ENCODE results near the gene PTPN9.

PTPN9 gene

DNA sequence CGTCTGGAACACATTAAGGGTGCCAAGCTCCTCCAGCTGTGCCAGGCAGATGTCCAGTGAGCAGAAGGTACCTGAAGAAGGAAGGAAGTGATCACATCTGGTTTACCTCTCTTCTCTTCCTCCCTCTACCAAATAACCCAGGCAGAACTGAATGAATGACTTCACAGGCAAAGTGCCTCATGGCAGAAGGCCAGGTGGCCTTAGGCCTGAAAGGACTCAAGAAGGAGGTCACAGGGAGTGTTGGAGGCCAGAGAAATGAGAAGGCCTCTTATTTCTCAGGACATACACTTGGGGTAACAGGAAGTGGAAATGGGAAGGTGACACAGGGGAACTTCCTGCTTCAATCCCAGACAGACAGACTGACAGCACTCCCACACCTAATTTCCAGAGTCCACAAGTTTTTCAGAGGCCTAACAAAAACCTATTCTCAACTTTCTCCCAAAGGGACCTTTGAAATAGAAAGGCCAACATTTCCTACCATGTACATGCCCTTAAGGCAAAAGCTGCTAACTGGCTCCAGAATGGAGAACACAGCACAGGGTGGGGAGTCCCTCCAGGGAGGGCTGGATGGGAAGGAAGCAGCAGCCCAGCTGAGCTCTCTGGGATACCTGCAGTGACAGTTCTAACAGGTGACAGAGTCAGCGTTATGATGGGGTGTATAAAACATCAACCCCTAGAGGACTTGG lies 110.1 kb downstream of the PTPN9 start:
- no peak overlapping the region for H3K4me3 ChIP-seq (ENCODE audit: extremely low read depth, insufficient read depth, low read length, poor library complexity, severe bottlenecking)
- 83 to 93% methylated on average over 1 to 2 of the region's 2 CpGs for WGBS, 2 experiments (ENCODE audit: insufficient coverage in 2 of 2)
- peaks cover 95% of the 10 kb centered on the region for H3K36me3 ChIP-seq (ENCODE audit: control insufficient read depth, insufficient read depth, low read length)

DNA sequence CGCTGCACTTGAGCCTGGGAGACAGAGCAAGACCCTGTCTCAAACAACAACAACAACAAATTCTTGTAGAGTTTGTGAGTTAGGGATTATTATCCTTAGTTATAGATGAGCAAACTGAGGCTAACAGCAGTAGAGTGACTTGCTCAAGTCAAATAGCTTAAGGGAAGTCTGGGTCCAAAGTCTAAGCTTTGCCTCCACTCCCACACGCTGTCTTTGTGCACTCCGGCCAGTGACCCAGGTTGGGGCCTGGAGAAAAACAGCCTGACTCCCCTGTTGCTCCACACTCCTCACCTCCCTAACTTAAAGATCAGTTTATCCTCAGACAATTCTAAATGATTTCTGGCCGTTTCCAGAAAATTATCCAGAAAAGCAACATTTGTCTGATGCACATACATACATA lies 118.5 kb downstream of the PTPN9 start:
- no peak overlapping the region for H3K27ac ChIP-seq (ENCODE audit: low read depth, low read length, severe bottlenecking)
- peaks cover 13% of the 10 kb centered on the region for H3K4me1 ChIP-seq (ENCODE audit: control insufficient read depth, insufficient read depth, low read length, poor library complexity, severe bottlenecking)
- peaks cover 21% of the 10 kb centered on the region for H3K36me3 ChIP-seq (ENCODE audit: control insufficient read depth, insufficient read depth, low read length)
- no peak overlapping the region for H3K4me3 ChIP-seq (ENCODE audit: extremely low read depth, insufficient read depth, low read length, poor library complexity, severe bottlenecking)
- 96 to 97% methylated on average over 3 of the region's 4 CpGs for WGBS, 2 experiments (ENCODE audit: insufficient coverage in 2 of 2)
- no peaks in the 10 kb centered on the region for H3K9me3 ChIP-seq (ENCODE audit: control insufficient read depth, low read length)

More for the DNA sequence above, 110.1 kb downstream of the PTPN9 start:
- no peaks in the 10 kb centered on the region for H3K9me3 ChIP-seq (ENCODE audit: control insufficient read depth, low read length)
- H3K27ac ChIP-seq (ENCODE audit: low read depth, low read length, severe bottlenecking): no peak overlapping the region
- no peaks in the 10 kb centered on the region for H3K4me1 ChIP-seq (ENCODE audit: control insufficient read depth, insufficient read depth, low read length, poor library complexity, severe bottlenecking)

DNA sequence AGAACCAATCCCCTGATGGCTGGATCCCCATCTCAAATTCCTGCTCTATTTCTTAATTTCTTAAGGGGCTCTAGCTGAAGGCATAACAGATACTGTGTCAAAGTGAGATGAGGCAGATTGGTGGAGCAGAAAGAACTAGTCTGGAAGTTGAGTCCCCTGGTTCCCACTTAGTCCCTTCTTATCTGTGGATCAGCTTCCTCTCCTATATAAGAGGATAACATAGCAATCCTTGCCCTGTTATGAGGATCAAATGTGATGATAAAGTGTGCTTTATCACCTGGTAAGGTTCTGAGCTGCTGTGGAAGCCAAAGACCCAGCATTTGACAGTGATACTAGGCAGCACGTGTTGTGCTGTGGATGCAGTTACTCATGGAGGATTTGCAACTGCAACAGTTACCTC lies 119.5 kb downstream of the PTPN9 start:
- H3K4me3 ChIP-seq (ENCODE audit: extremely low read depth, insufficient read depth, low read length, poor library complexity, severe bottlenecking): no peak overlapping the region
- no peak overlapping the region for H3K27ac ChIP-seq (ENCODE audit: low read depth, low read length, severe bottlenecking)
- peaks cover 13% of the 10 kb centered on the region for H3K36me3 ChIP-seq (ENCODE audit: control insufficient read depth, insufficient read depth, low read length)
- WGBS, 2 experiments (ENCODE audit: insufficient coverage in 2 of 2): 100% methylated on average over 1 of the region's 1 CpG; no CpG with 5 or more reads in 1 of the 2 experiments
- no peaks in the 10 kb centered on the region for H3K9me3 ChIP-seq (ENCODE audit: control insufficient read depth, low read length)
- H3K4me1 ChIP-seq (ENCODE audit: control insufficient read depth, insufficient read depth, low read length, poor library complexity, severe bottlenecking): peaks cover 13% of the 10 kb centered on the region

DNA sequence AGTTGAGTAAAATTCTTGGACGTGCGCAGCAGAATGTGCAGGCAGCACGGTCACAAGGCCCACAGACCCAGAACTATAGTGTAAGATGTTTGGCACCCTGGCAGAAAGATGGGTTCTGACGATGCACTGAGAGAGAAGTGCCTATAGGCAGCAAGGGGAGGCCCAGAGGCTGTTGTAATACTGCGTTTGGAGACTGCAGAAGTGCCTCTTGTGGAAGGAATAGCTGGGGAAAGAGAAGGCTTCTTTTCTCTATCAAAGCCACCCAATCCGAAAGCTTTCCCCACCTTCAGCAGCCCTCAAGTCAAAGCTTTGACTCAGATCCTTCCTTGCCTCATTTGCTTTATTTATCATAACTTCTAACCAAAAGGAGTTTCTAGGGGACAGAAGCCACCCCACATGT lies 122.4 kb downstream of the PTPN9 start:
- H3K4me1 ChIP-seq (ENCODE audit: control insufficient read depth, insufficient read depth, low read length, poor library complexity, severe bottlenecking): peaks cover 11% of the 10 kb centered on the region
- H3K27ac ChIP-seq (ENCODE audit: low read depth, low read length, severe bottlenecking): peak overlapping the region; percentile 16
- no peaks in the 10 kb centered on the region for H3K36me3 ChIP-seq (ENCODE audit: control insufficient read depth, insufficient read depth, low read length)
- 61 to 63% methylated on average over 5 to 6 of the region's 6 CpGs for WGBS, 2 experiments (ENCODE audit: insufficient coverage in 2 of 2)
- no peaks in the 10 kb centered on the region for H3K9me3 ChIP-seq (ENCODE audit: control insufficient read depth, low read length)
- H3K4me3 ChIP-seq (ENCODE audit: extremely low read depth, insufficient read depth, low read length, poor library complexity, severe bottlenecking): peak overlapping the region; percentile 98

DNA sequence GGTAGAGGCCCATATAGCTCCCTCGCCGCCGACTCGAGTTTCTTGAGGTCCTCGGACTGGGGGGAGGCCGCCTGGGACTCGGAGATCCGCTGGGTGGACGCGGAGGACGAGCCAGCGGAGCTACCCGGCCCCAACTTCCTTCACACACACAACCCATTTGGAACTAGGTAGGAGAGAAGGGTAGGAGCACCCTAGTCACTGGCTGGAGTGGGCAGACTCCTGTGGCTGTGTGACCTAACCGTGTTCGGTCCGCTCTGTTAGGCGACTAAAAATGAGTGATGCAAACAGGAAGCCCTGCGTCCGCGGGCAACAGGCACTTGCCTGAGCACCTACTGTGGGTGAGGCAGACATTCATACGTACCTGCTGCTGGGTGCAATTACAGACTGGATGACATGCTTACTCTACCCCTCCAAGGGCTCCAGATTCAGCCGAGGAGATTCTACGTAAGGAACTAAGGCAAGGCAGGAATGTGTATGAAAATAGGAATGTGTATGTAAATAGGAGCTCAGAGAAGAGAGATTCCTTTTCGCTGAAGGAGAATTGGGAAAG lies 123.1 kb downstream of the PTPN9 start:
- Histone ChIP-seq H3K4me1 (ENCODE audit: control insufficient read depth, insufficient read depth, low read length, poor library complexity, severe bottlenecking) (peaks cover 9% of the 10 kb centered on the region), H3K4me3 (ENCODE audit: extremely low read depth, insufficient read depth, low read length, poor library complexity, severe bottlenecking) (peak overlapping the region; percentile 98), H3K27ac (ENCODE audit: low read depth, low read length, severe bottlenecking) (peak overlapping the region; percentile 89), H3K9me3 (ENCODE audit: control insufficient read depth, low read length) (no peaks in the 10 kb centered on the region), H3K36me3 (ENCODE audit: control insufficient read depth, insufficient read depth, low read length) (no peaks in the 10 kb centered on the region)
- WGBS, 2 experiments (ENCODE audit: insufficient coverage in 2 of 2): 6% methylated on average over 13 to 15 of the region's 24 CpGs

DNA sequence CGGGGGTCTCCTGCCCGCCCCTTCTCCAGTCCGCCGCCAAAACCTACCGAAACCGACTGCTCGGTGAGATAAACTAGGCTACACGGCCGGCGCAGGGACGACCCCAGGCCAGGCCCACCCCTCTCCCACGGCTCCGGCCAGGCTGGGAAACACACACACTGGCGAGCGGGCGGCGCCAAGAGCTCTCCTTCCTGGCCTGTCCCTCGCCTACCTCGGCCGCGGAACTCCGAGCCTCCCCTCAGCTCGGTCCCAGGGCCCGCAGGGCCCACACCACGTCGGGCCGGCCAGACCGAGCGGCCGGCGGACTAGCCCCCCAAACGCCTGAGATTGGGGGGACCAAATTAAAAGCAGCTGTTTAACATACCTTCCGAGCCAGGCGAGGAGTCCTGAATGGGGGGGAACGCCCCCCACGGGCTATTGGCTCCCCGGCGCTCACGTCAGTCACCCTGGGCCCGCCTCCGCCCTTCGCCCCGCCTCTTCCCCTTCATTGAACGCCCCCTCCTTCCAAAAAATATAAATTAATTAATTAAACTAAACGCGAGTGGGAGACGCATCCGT lies 123.6 kb downstream of the PTPN9 start:
- no peaks in the 10 kb centered on the region for H3K36me3 ChIP-seq (ENCODE audit: control insufficient read depth, insufficient read depth, low read length)
- no peaks in the 10 kb centered on the region for H3K9me3 ChIP-seq (ENCODE audit: control insufficient read depth, low read length)
- H3K4me3 ChIP-seq (ENCODE audit: extremely low read depth, insufficient read depth, low read length, poor library complexity, severe bottlenecking): peak overlapping the region; percentile 98
- H3K27ac ChIP-seq (ENCODE audit: low read depth, low read length, severe bottlenecking): peak overlapping the region; percentile 90
- H3K4me1 ChIP-seq (ENCODE audit: control insufficient read depth, insufficient read depth, low read length, poor library complexity, severe bottlenecking): peaks cover 9% of the 10 kb centered on the region
- 0% methylated on average over 34 to 37 of the region's 48 CpGs for WGBS, 2 experiments (ENCODE audit: insufficient coverage in 2 of 2)

DNA sequence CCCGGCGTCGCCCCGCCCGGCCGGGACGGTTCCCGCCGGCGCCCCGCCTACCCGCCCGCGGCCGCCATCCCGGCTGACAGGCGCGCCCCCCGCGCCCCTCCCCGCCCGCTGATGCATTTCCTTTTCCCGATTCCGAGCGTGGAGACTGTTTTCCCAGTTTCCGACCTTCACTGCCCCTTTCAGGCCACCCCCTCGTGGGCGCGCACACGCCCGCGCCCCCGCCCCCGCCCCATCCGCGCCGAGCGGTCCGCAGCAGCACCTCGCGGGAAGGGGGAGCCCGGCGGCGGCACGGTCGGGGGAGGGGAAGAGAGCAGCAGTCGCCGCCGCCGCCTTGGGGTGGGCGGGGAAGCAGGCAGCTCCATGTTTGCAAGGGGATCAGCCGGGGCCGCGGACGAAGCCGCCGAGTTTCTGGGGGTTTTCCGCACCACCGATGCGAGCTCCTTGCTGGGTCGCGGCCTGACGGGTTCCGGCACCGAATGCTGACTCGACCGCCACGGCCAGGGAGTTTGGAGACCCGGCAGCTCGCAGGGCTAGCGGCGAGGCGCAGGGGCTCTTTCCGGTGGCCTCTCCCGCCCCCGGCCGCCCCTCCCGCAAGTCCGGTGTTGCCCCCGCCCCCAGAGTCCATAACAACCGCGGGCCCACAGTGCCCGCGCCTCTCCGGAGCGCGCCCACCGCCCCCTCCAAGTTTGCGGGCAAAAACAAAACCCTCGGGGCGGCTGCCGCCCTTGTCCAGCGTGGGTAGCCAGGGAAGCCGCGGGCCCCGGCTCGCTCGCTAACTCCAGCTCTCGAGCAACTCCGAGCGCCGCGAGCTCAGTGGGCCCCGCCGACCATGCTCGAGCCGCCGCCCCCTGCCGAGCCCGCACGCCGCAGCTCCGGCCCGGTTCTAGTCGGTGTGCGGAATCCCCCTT lies 124.4 kb downstream of the PTPN9 start:
- Histone ChIP-seq H3K36me3 (ENCODE audit: control insufficient read depth, insufficient read depth, low read length) (no peaks in the 10 kb centered on the region), H3K4me1 (ENCODE audit: control insufficient read depth, insufficient read depth, low read length, poor library complexity, severe bottlenecking) (peaks cover 9% of the 10 kb centered on the region), H3K9me3 (ENCODE audit: control insufficient read depth, low read length) (no peaks in the 10 kb centered on the region), H3K4me3 (ENCODE audit: extremely low read depth, insufficient read depth, low read length, poor library complexity, severe bottlenecking) (peak overlapping the region; percentile 98), H3K27ac (ENCODE audit: low read depth, low read length, severe bottlenecking) (peak overlapping the region; percentile 90)
- 0 to 1% methylated on average over 93 to 99 of the region's 116 CpGs for WGBS, 2 experiments (ENCODE audit: insufficient coverage in 2 of 2)

DNA sequence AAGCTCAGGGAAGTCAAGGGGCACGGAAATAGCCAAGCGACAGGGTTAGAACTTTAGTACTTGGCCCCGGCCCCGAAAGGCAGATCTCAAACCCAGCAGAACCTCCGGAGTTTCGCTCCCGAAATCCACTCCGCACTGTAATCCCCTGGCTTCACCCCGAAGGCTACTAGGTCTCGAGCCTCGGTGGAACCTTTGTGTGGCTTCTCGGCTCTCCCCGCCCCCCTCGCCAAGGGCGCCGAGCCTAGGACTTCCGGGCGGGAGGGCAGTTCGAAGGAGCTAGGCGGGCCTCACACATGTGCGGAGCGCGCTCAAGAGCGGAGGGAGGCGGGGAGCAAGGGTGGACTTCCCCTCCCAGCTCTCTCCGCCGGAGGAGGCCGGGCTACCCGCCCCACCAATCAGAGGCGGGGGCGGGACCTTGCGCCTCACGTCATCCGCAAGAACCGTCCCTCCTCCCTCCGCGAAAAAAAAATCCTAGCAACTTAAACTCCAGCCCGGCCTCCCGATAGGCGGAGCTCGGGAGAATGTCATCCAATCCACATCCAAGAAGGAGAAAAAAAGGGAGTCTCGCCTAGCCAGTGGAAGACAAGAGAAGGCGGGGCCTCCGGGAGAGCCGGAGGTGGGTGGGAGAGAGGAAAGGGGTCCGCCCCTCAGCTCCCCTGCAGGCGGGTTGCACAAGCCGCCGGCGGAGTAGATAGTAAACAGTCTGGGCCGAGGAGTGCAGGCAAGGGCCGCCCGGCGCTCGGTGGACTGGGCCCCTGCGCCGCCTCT lies 125.2 kb downstream of the PTPN9 start:
- no peaks in the 10 kb centered on the region for H3K9me3 ChIP-seq (ENCODE audit: control insufficient read depth, low read length)
- H3K36me3 ChIP-seq (ENCODE audit: control insufficient read depth, insufficient read depth, low read length): no peaks in the 10 kb centered on the region
- 0% methylated on average over 34 to 48 of the region's 57 CpGs for WGBS, 2 experiments (ENCODE audit: insufficient coverage in 2 of 2)
- H3K4me1 ChIP-seq (ENCODE audit: control insufficient read depth, insufficient read depth, low read length, poor library complexity, severe bottlenecking): peaks cover 9% of the 10 kb centered on the region
- peak overlapping the region; percentile 98 for H3K27ac ChIP-seq (ENCODE audit: low read depth, low read length, severe bottlenecking)
- peak overlapping the region; percentile 98 for H3K4me3 ChIP-seq (ENCODE audit: extremely low read depth, insufficient read depth, low read length, poor library complexity, severe bottlenecking)

DNA sequence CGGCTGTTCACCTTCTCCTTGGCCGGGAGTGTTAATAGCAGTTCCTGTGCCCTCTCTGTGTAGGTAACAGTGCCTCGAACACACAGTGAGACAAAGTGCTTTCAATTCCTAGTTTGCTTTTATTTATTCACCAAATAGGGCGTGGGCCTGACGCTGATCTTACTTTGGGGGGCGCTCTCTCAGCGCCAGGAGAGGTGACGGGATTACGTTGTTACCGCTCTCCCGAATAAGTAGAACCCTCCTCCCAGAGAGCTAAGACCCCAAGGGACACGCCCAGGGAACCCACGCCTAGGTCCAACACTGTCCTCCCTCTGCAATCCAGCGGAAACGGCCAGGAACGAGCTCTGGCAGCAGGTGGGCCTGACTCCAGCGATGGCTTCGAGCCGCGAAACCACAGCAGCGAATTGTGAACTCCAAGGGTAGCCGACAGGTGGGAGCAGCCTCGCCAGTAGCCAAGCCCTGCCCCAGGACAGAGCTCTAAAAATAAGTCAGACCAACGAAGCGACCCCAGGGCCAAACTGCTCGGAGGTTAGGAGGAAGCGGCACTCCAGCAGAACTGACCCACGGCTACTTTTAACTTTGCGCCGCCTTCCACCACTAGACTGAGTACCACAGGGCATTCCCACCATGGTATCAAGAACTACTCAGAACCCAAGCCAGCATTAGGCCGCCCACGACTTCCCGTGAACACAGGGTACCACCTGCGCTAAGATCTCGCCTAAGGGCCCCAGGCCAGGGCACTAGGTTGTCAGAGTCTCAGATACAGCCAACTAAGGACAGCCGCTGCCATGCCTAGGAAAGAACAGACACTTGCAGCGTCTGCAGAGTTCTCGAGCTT lies 126.0 kb downstream of the PTPN9 start:
- Histone ChIP-seq H3K4me3 (ENCODE audit: extremely low read depth, insufficient read depth, low read length, poor library complexity, severe bottlenecking) (peak overlapping the region; percentile 98), H3K27ac (ENCODE audit: low read depth, low read length, severe bottlenecking) (peak overlapping the region; percentile 98), H3K36me3 (ENCODE audit: control insufficient read depth, insufficient read depth, low read length) (no peaks in the 10 kb centered on the region), H3K4me1 (ENCODE audit: control insufficient read depth, insufficient read depth, low read length, poor library complexity, severe bottlenecking) (peaks cover 9% of the 10 kb centered on the region), H3K9me3 (ENCODE audit: control insufficient read depth, low read length) (no peaks in the 10 kb centered on the region)
- 2 to 3% methylated on average over 31 to 38 of the region's 38 CpGs for WGBS, 2 experiments (ENCODE audit: insufficient coverage in 2 of 2)
